Cardiac fibroblast (primary cell): Measurements from ENCODE around the gene PASK.
"Not testable (repeated sequence)": the region's sequence is repeated elsewhere in the genome, so short reads cannot be mapped to it uniquely, and the experiment has no call there.

Experiments
- DNase-seq, 2 donors: peaks; one replicate each; pipeline versions ENCODE4 v3.0.0 to v3.0.0-alpha.2; 2010; ENCODE audit warnings: low read depth in 2 of 2
- H3K4me3 ChIP-seq, 2 donors: replicated peaks in 1 of 2; 1 replicate in 1 of 2; 2 replicates in 1 of 2; pipeline ENCODE4 v1.5.1; 2011; ENCODE audit warnings: low read depth in 2 of 2, low read length in 2 of 2, mild to moderate bottlenecking in 2 of 2, moderate library complexity in 1 of 2
- TF ChIP-seq, protein P1 (sequence below): IDR thresholded peaks from one replicate; pipeline ENCODE4 v1.5.1; 2011; ENCODE audit warnings: low read depth, mild to moderate bottlenecking, low read length, inconsistent platforms

Gene PASK

GRCh38 chr2:241094172-241094571 is 55.1 kb downstream of the PASK start:
- H3K4me3 ChIP-seq: no peak overlapping the region
- no peak for DNase-seq
- TF ChIP-seq, protein P1, sequence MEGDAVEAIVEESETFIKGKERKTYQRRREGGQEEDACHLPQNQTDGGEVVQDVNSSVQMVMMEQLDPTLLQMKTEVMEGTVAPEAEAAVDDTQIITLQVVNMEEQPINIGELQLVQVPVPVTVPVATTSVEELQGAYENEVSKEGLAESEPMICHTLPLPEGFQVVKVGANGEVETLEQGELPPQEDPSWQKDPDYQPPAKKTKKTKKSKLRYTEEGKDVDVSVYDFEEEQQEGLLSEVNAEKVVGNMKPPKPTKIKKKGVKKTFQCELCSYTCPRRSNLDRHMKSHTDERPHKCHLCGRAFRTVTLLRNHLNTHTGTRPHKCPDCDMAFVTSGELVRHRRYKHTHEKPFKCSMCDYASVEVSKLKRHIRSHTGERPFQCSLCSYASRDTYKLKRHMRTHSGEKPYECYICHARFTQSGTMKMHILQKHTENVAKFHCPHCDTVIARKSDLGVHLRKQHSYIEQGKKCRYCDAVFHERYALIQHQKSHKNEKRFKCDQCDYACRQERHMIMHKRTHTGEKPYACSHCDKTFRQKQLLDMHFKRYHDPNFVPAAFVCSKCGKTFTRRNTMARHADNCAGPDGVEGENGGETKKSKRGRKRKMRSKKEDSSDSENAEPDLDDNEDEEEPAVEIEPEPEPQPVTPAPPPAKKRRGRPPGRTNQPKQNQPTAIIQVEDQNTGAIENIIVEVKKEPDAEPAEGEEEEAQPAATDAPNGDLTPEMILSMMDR: no peak

DNA sequence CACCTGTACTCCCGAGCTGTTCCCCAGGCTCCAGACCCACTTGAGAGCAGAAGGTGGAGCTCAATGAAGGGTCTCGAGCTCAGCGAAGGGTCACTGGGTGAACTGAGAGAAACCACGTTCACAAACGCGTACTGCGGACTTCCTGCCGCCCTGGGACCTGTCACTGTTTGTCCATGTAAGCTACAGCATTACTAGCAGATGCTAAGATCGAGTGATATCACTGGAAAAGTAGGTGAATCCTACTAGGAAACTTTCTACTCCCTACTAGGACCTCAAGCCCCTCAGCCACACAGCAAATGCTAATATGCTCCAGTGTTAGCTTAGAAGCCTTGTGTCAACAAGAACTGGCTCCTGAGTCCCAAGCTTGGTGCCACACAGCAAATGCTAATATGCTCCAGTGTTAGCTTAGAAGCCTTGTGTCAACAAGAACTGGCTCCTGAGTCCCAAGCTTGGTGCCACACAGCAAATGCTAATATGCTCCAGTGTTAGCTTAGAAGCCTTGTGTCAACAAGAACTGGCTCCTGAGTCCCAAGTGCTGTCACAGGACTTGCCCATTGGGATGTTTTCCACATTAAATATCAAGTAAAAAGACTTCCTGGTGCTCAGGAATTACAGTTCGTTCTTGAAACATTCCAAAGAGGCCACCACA is 56.0 kb downstream of the PASK start:
- DNase-seq, H3K4me3 ChIP-seq: not testable (repeated sequence)

DNA sequence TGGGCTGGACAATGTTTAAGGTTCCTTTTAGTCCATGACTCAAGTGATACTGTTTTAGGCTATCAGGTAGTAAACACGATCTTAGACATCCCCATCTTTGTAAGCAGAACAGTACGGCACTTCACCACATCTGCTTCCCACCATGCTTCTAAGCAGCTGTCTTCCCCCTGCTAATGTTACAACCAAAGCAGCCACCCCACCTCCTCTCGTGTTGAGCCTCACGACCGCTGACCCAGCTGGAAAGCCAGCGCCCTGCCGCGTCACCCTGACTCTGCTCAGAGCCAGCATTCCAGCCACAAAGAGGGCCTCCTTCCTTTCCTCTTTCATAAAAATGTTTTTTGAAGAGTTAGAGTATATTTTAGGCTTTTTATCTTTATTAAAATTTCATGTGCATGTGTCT is 56.6 kb downstream of the PASK start:
- H3K4me3 ChIP-seq: no peak overlapping the region
- TF ChIP-seq, protein P1: no peak
- no peak for DNase-seq

GRCh38 chr2:241091734-241092445 is 57.4 kb downstream of the PASK start:
- no peak overlapping the region for H3K4me3 ChIP-seq
- TF ChIP-seq, protein P1: no peak

GRCh38 chr2:241091201-241091600 is 58.1 kb downstream of the PASK start:
- TF ChIP-seq, protein P1: no peak
- no peak for DNase-seq
- no peak overlapping the region for H3K4me3 ChIP-seq

More at GRCh38 chr2:241091734-241092445, 57.4 kb downstream of the PASK start:
- no peak for DNase-seq

GRCh38 chr2:241088791-241089732 is 60.2 kb downstream of the PASK start:
- no peak for DNase-seq
- H3K4me3 ChIP-seq: no peak overlapping the region
- TF ChIP-seq, protein P1: no peak

DNA sequence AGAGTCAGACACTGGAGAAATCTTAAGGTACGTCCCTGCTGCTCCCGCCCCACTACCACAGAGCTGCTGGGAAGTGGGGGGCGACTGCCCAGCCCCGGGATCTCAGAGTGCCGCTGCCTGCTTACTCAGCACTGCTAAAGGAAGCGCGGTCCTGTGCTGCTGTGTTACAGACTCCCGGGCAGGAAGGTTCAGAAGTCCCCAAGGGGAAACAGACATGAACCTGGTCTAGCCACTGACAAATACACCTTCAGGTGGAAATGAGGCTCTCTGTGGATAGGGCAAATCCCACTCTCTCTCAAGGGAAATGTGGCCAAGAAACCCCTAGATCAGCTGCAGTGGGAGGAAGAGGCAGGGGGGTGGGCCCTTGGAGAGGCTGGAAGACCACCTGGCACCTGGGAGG is 60.9 kb downstream of the PASK start:
- DNase-seq: no peak
- TF ChIP-seq, protein P1: no peak
- H3K4me3 ChIP-seq: no peak overlapping the region
